Epithelial cell of esophagus (primary cell): ENCODE measurements around the gene LCE5A.
"Not testable (repeated sequence)": the region's sequence is repeated elsewhere in the genome, so short reads cannot be mapped to it uniquely, and the experiment has no call there.

ENCODE experiments used
- DNase-seq: peaks from one replicate; pipeline ENCODE4 v3.0.0; 2010; ENCODE audit warnings: low read depth
- H3K4me3 ChIP-seq: 2 replicates; pipeline ENCODE4 v1.5.1; 2011; ENCODE audit warnings: mild to moderate bottlenecking, low read length, control low read depth
- CTCF ChIP-seq: IDR thresholded peaks from 2 replicates; pipeline ENCODE4 v1.5.1; 2011; ENCODE audit warnings: low read depth, mild to moderate bottlenecking, low read length, control low read depth, inconsistent platforms; ENCODE audit not compliant: insufficient read depth; ENCODE audit errors: missing control alignments

Gene LCE5A

DNA sequence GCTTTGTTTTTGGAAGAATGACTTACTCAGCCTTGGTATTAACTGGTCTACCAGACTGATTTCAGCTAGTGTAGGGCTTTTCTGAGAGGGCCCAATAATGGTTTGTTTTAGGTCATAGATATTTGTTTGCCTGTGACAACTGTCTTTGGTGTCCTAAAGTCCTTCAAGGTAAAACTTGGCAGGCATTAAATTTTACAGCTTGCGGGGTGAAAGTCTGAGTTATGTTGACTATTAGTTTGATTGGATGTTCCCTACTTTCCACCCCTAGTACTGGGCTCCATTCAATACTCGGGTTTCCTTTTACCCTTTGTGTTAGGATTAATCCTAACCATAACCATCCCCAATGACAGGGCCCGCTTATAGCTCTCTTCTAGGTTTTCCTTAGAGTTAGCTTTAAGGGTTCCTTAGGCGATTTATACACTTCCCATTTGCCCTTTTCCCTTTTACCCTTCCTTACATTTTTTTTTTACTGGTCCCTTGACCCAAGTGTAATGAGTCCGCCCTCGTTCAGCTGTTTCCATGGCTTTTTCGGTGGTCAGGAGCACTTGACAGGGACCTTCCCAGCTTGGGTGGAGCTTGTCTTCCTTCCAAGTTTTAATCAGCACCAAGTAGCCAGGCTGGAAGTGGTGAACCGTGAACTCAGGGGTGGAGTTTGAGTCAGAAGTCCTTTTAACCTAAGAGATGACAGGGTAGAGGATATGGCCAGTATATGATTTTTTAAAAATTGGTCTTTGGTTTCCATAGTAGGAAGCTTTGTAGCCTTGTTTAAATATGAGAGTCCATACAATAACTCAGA lies 28.5 kb upstream of the LCE5A start:
- no peak for TF ChIP-seq CTCF
- H3K4me3 ChIP-seq, result no peak overlapping the region
- no peak for DNase-seq

DNA sequence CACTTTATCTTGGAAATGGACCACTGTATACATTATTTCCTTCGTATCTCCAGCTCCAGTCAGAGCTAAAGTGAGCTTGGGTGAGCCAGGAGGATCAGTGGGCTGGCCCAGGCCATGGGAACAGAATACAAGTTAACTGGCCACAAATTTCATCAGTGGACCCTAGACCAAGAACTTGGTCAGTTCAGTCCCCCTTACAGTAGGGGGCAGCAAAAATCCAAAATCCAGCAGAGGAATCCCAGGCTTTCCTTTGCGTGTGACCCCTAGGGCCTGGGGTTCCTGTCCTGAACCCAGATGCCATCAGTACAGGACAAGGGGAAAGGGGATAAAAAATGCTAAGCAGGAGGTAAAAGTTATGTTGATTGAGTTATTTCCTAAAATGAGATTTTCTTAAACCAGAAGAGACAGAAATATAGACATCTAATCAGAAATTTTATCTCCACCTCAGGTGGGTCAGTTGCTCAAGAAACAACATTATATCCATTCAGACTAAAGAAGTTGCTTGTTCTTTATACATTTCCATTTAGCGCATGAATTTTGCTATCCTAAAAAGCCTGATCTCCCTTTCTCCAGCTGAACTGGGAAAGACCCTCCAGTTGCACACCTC lies 24.1 kb upstream of the LCE5A start:
- H3K4me3 ChIP-seq, result no peak overlapping the region
- no peak for DNase-seq
- TF ChIP-seq CTCF, result peak; percentile 41

DNA sequence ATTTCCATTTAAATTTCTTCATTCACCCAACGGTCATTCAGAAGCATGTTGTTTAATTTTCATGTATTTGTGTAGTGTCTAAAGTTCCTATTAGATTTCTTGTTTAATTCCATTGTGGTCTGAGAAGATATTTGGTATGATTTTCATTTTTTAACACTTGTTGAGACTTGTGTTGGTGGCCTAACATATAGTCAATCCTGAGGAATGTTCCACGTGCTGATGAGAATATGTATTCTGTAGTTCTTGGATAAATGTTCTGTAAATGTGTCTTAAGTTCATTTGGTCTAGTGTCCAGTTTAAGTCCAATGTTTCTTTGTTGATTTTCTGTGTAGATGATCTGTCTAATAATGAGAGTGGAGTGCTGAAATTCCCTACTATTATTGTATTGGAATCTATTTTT lies 22.7 kb upstream of the LCE5A start:
- H3K4me3 ChIP-seq, result no peak overlapping the region
- TF ChIP-seq CTCF, result no peak
- peak; percentile 85 for DNase-seq

- peak; percentile 63 for DNase-seq
- TF ChIP-seq CTCF, result peak; percentile 56
- not testable (repeated sequence) for H3K4me3 ChIP-seq
These were observed 19.1 kb upstream of the LCE5A start for GRCh38 chr1:152491537-152491936.

DNA sequence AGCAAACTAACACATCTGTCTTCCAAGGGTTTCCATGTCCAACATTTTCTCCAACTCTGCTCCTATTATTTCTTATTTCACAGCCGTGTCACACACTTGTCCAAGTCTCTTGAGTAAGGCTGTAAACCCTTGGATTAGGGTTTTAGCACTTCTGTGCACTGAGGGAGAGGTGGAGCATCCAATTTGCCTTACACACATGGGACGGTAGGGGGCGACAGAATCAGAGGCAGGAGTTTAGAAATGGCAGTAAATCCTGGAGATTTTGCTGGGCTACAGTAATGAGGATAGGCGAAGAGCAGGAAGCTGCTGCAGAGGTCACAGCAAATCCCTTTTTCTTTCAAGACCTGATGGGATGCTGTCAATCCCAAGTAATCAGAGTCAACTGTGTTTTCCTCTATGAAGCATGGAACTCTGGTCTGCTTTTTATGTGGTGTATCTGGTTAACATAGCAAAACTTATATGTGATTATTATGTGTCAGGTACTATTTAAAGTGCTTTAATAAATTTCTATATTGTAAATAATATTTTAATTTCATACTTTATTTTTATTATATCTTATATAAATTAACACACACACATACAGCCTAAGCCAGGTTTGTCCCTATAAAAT lies 15.4 kb upstream of the LCE5A start:
- H3K4me3 ChIP-seq, result no peak overlapping the region
- TF ChIP-seq CTCF, result peak; percentile 94
- peak; percentile 76 for DNase-seq

- TF ChIP-seq CTCF, result peak; percentile 77
- H3K4me3 ChIP-seq, result no peak overlapping the region
- peak; percentile 69 for DNase-seq
These were observed 13.3 kb upstream of the LCE5A start for GRCh38 chr1:152497273-152497672.
